HepG2 (cell line): ENCODE results near the gene CS. TPM values are rescaled to one million over a fixed set of nuclear protein-coding genes. Genes with fewer than 3 reads are reported as not detected.

Experiments used
- AGO1 ChIP-seq: fragments of 200-400 bp; formaldehyde crosslinking; IDR thresholded peaks from 2 replicates; pipeline ENCODE4 v1.6.1; 2017; ENCODE audit warnings: mild to moderate bottlenecking, low read depth, low read length, moderate library complexity; ENCODE audit not compliant: poor library complexity, severe bottlenecking
- CREB3 ChIP-seq: sonication (generic); formaldehyde crosslinking; IDR thresholded peaks from 2 replicates; pipeline ENCODE4 v1.5.0; 2020; ENCODE audit warnings: missing genetic modification reagents
- ELF3 ChIP-seq: IDR thresholded peaks from 2 replicates; pipeline ENCODE4 v1.6.1; 2016; ENCODE audit warnings: missing genetic modification reagents, missing compliant biosample characterization
- HMGXB4 ChIP-seq, 2 experiments: sonication (generic) in 1 of 2; formaldehyde crosslinking in 1 of 2; IDR thresholded peaks; 2 replicates each; pipeline versions ENCODE4 v1.4.0 to v1.6.1; 2018 to 2020; ENCODE audit warnings: missing genetic modification reagents in 2 of 2, borderline replicate concordance in 1 of 2, low read depth in 1 of 2, mild to moderate bottlenecking in 1 of 2, missing biosample characterization in 1 of 2
- HNRNPK ChIP-seq: fragments of 200-400 bp; formaldehyde crosslinking; IDR thresholded peaks from 2 replicates; pipeline ENCODE4 v1.6.1; 2018; ENCODE audit warnings: low read length, low read depth, moderate library complexity, mild to moderate bottlenecking; ENCODE audit not compliant: poor library complexity, severe bottlenecking
- HOXA5 ChIP-seq: sonication (generic); formaldehyde crosslinking; IDR thresholded peaks from 2 replicates; pipeline ENCODE4 v1.4.0; 2020; ENCODE audit warnings: missing genetic modification reagents
- PHF21A ChIP-seq: sonication (generic); formaldehyde crosslinking; IDR thresholded peaks from 2 replicates; pipeline ENCODE4 v1.5.0; 2020; ENCODE audit warnings: mild to moderate bottlenecking, missing genetic modification reagents
- TEAD3 ChIP-seq: optimal IDR thresholded peaks from 2 replicates; pipeline ENCODE3; 2016; ENCODE audit warnings: borderline replicate concordance
- TERF1 ChIP-seq: sonication (generic); formaldehyde crosslinking; IDR thresholded peaks from 2 replicates; pipeline ENCODE4 v1.8.0; 2022; ENCODE audit warnings: mild to moderate bottlenecking, missing genetic modification reagents, moderate library complexity
- UBTF ChIP-seq: sonication (generic); formaldehyde crosslinking; IDR thresholded peaks from 2 replicates; pipeline ENCODE4 v1.4.0; 2020; ENCODE audit warnings: mild to moderate bottlenecking, missing genetic modification reagents
- ZBTB7B ChIP-seq: sonication (generic); formaldehyde crosslinking; IDR thresholded peaks from 2 replicates; pipeline ENCODE4 v1.4.0; 2020; ENCODE audit warnings: missing genetic modification reagents
- ZBTB8A ChIP-seq: sonication (generic); formaldehyde crosslinking; IDR thresholded peaks from 2 replicates; pipeline ENCODE4 v1.4.0; 2020; ENCODE audit warnings: mild to moderate bottlenecking, low read depth, missing genetic modification reagents, borderline replicate concordance
- ZNF180 ChIP-seq: sonication (generic); formaldehyde crosslinking; IDR thresholded peaks from 2 replicates; pipeline ENCODE4 v1.4.0; 2020; ENCODE audit warnings: low read depth, missing genetic modification reagents, borderline replicate concordance
- ZNF552 ChIP-seq: sonication (generic); formaldehyde crosslinking; IDR thresholded peaks from 2 replicates; pipeline ENCODE4 v1.9.0; 2022; ENCODE audit warnings: missing genetic modification reagents, mild to moderate bottlenecking, borderline replicate concordance
- ZNF691 ChIP-seq: sonication (generic); formaldehyde crosslinking; IDR thresholded peaks from 2 replicates; pipeline ENCODE4 v1.4.0; 2020; ENCODE audit warnings: missing genetic modification reagents, low read depth, mild to moderate bottlenecking, borderline replicate concordance
- ZNF737 ChIP-seq: sonication (generic); formaldehyde crosslinking; IDR thresholded peaks from 2 replicates; pipeline ENCODE4 v1.5.0; 2020; ENCODE audit warnings: missing genetic modification reagents, mild to moderate bottlenecking, borderline replicate concordance
- ZNF766 ChIP-seq: sonication (generic); formaldehyde crosslinking; IDR thresholded peaks from 2 replicates; pipeline ENCODE4 v1.5.0; 2020; ENCODE audit warnings: missing genetic modification reagents, borderline replicate concordance
- ZNF770 ChIP-seq: sonication (generic); formaldehyde crosslinking; IDR thresholded peaks from 2 replicates; pipeline ENCODE4 v1.5.0; 2020; ENCODE audit warnings: mild to moderate bottlenecking, missing genetic modification reagents
- polyA plus RNA-seq, 8 experiments: library from polyadenylated mRNA; depleted of rRNA in 3 of 8; stranded (reverse) in 7 of 8; unstranded in 1 of 8; fragments of >200 nt; fragmentation: Illumina TruSeq in 4 of 8; extraction: Trizol in 4 of 8; gene quantifications; 2 replicates each; pipeline versions ENCODE4 v1.2.1 to v1.2.3, GENCODE V29; 2011 to 2016; ENCODE audit warnings: low read depth in 4 of 8, missing spikeins in 1 of 8, mixed read lengths in 1 of 8; ENCODE audit not compliant: insufficient read depth in 1 of 8
- total RNA-seq, 5 experiments: library from RNA; depleted of rRNA; stranded (reverse); fragments of >200 nt; fragmentation: Illumina TruSeq; extraction: Trizol; gene quantifications; 2 replicates each; pipeline ENCODE4 v1.2.3, GENCODE V29; 2016; ENCODE audit warnings: low read depth in 1 of 5

CS gene
- total and polyA plus RNA-seq, 2 of the 13 experiments (the other 11 are each of a cell fraction or from before 2014, with no cell fraction given) = 173 to 175 TPM

- TF ChIP-seq ZNF552 (CRISPR knock-in tag) (0 out of 2 replicates have a peak, but pooled peaks have one; percentile 35), PHF21A (peak; percentile 89), UBTF (CRISPR knock-in tag) (peak; percentile 46), AGO1 (no peak), HMGXB4 (CRISPR knock-in tag; IDR thresholded peaks at IDR 0.05; ENCODE audit: borderline replicate concordance in 1 of 2, low read depth in 1 of 2) (peak; percentile 91 to 95), ELF3 (CRISPR knock-in tag) (peak; percentile 89), ZBTB8A (0 out of 2 replicates have a peak, but pooled peaks have one; percentile 18), ZBTB7B (CRISPR knock-in tag) (peak; percentile 66), HNRNPK (peak; percentile 93), ZNF737 (CRISPR knock-in tag) (no peak), ZNF691 (CRISPR knock-in tag) (0 out of 2 replicates have a peak, but pooled peaks have one; percentile 35), ZNF766 (0 out of 2 replicates have a peak, but pooled peaks have one; percentile 11), TERF1 (CRISPR knock-in tag) (no peak), CREB3 (CRISPR knock-in tag) (no peak), ZNF180 (0 out of 2 replicates have a peak, but pooled peaks have one; percentile 65), TEAD3 (peak; percentile 90), HOXA5 (CRISPR knock-in tag) (peak; percentile 70; the same call in 1 of the 2 replicates), ZNF770 (CRISPR knock-in tag) (no peak; the same call in 1 of the 2 replicates)
Measured at GRCh38 chr12:56224102-56224701, 75.9 kb downstream of the CS start, which contains the start of gene NABP2 (continued).
